Mucosa of rectum (tissue), 2 donors: ENCODE measurements around the gene CHMP4A.

Source experiments
- H3K27ac ChIP-seq, 2 donors: one replicate each; pipeline ENCODE4 v1.7.0; 2013; ENCODE audit warnings: inconsistent platforms in 2 of 2, low read depth in 2 of 2, low read length in 2 of 2
- H3K27me3 ChIP-seq, 2 donors: one replicate each; pipeline ENCODE4 v1.7.0; 2013; ENCODE audit warnings: low read length in 2 of 2; ENCODE audit not compliant: control insufficient read depth in 2 of 2, insufficient read depth in 2 of 2
- H3K36me3 ChIP-seq, 2 donors: one replicate each; pipeline ENCODE4 v1.7.0; 2013; ENCODE audit warnings: low read length in 2 of 2; ENCODE audit not compliant: control insufficient read depth in 2 of 2, insufficient read depth in 2 of 2
- H3K4me1 ChIP-seq, 2 donors: one replicate each; pipeline ENCODE4 v1.7.0; 2013; ENCODE audit warnings: low read length in 2 of 2, mild to moderate bottlenecking in 1 of 2; ENCODE audit not compliant: control insufficient read depth in 2 of 2, insufficient read depth in 2 of 2
- H3K4me3 ChIP-seq, 2 donors: one replicate each; pipeline ENCODE4 v1.7.0; 2013; ENCODE audit warnings: low read length in 2 of 2
- H3K9ac ChIP-seq, 2 donors: one replicate each; pipeline ENCODE4 v1.7.0; 2013; ENCODE audit warnings: low read length in 2 of 2, low read depth in 1 of 2, mild to moderate bottlenecking in 1 of 2
- H3K9me3 ChIP-seq, 2 donors: one replicate each; pipeline ENCODE4 v1.7.0; 2013; ENCODE audit warnings: low read length in 2 of 2; ENCODE audit not compliant: control insufficient read depth in 2 of 2
- donor health status: healthy.
- donor health status: Normal muscosa, but diverticular disease.

Gene CHMP4A

GRCh38 chr14:24212924-24213865 is at the start of gene CHMP4A:
CHMP4A (minus strand) TSS chr14:24213488; CDS start chr14:24213439, 49 bp downstream.
- peaks cover 30 to 34% of the 10 kb centered on the region in 2 donors for H3K36me3 ChIP-seq
- peak within 1 kb of the TSS; percentile 95 to 98 for H3K9ac ChIP-seq
- H3K27ac ChIP-seq: peak within 1 kb of the TSS; percentile 99
- no peaks in the 10 kb centered on the region for H3K27me3 ChIP-seq
- H3K4me3 ChIP-seq: peak within 1 kb of the TSS; percentile 82 to 91
- no peaks in the 10 kb centered on the region for H3K9me3 ChIP-seq
- peaks cover 6 to 12% of the 10 kb centered on the region in 2 donors for H3K4me1 ChIP-seq

- Histone ChIP-seq H3K4me1 (no peaks in the 10 kb centered on the region), H3K9ac (no peak overlapping the region), H3K27ac (no peak overlapping the region), H3K27me3 (no peaks in the 10 kb centered on the region), H3K36me3 (peaks cover 15 to 18% of the 10 kb centered on the region in 2 donors), H3K9me3 (no peaks in the 10 kb centered on the region), H3K4me3 (no peak overlapping the region)
Measured at GRCh38 chr14:24261969-24262327, 48.7 kb upstream of the CHMP4A start.

GRCh38 chr14:24261256-24261968 is 48.1 kb upstream of the CHMP4A start:
- no peaks in the 10 kb centered on the region for H3K4me1 ChIP-seq
- H3K36me3 ChIP-seq: peaks cover 10 to 12% of the 10 kb centered on the region in 2 donors
- no peak overlapping the region for H3K4me3 ChIP-seq
- no peaks in the 10 kb centered on the region for H3K27me3 ChIP-seq
- no peak overlapping the region for H3K9ac ChIP-seq
- H3K27ac ChIP-seq: no peak overlapping the region
- no peaks in the 10 kb centered on the region for H3K9me3 ChIP-seq

GRCh38 chr14:24260780-24261157 is 47.5 kb upstream of the CHMP4A start:
- H3K4me1 ChIP-seq: no peaks in the 10 kb centered on the region
- no peak overlapping the region for H3K27ac ChIP-seq
- no peaks in the 10 kb centered on the region for H3K9me3 ChIP-seq
- H3K4me3 ChIP-seq: no peak overlapping the region
- no peaks in the 10 kb centered on the region for H3K27me3 ChIP-seq
- no peak overlapping the region for H3K9ac ChIP-seq
- H3K36me3 ChIP-seq: peaks cover 3 to 7% of the 10 kb centered on the region in 2 donors

GRCh38 chr14:24260026-24260779 is 46.9 kb upstream of the CHMP4A start:
- H3K36me3 ChIP-seq: peaks cover 0 to 5% of the 10 kb centered on the region in 2 donors
- no peak overlapping the region for H3K9ac ChIP-seq
- H3K27me3 ChIP-seq: no peaks in the 10 kb centered on the region
- no peaks in the 10 kb centered on the region for H3K9me3 ChIP-seq
- H3K4me3 ChIP-seq: no peak overlapping the region
- no peak overlapping the region for H3K27ac ChIP-seq
- H3K4me1 ChIP-seq: no peaks in the 10 kb centered on the region

- Histone ChIP-seq H3K4me1 (no peaks in the 10 kb centered on the region), H3K9ac (no peak overlapping the region), H3K9me3 (no peaks in the 10 kb centered on the region), H3K4me3 (no peak overlapping the region), H3K27ac (no peak overlapping the region), H3K27me3 (no peaks in the 10 kb centered on the region), H3K36me3 (peaks cover 0 to 1% of the 10 kb centered on the region in 2 donors)
Measured at GRCh38 chr14:24259282-24260025, 46.2 kb upstream of the CHMP4A start.

GRCh38 chr14:24258548-24259265 is 45.4 kb upstream of the CHMP4A start:
- H3K9me3 ChIP-seq: no peaks in the 10 kb centered on the region
- no peak overlapping the region for H3K4me3 ChIP-seq
- no peak overlapping the region for H3K27ac ChIP-seq
- no peaks in the 10 kb centered on the region for H3K4me1 ChIP-seq
- H3K9ac ChIP-seq: no peak overlapping the region
- no peaks in the 10 kb centered on the region for H3K27me3 ChIP-seq
- peaks cover 0 to 5% of the 10 kb centered on the region in 2 donors for H3K36me3 ChIP-seq

GRCh38 chr14:24258119-24258518 is 44.8 kb upstream of the CHMP4A start:
- no peaks in the 10 kb centered on the region for H3K9me3 ChIP-seq
- no peak overlapping the region for H3K4me3 ChIP-seq
- no peak overlapping the region for H3K27ac ChIP-seq
- no peak overlapping the region for H3K9ac ChIP-seq
- H3K36me3 ChIP-seq: peaks cover 0 to 5% of the 10 kb centered on the region in 2 donors
- H3K27me3 ChIP-seq: no peaks in the 10 kb centered on the region
- H3K4me1 ChIP-seq: no peaks in the 10 kb centered on the region

- Histone ChIP-seq H3K36me3 (peaks cover 0 to 5% of the 10 kb centered on the region in 2 donors), H3K27ac (no peak overlapping the region), H3K4me1 (no peaks in the 10 kb centered on the region), H3K27me3 (no peaks in the 10 kb centered on the region), H3K9me3 (no peaks in the 10 kb centered on the region), H3K9ac (no peak overlapping the region), H3K4me3 (no peak overlapping the region)
Measured at GRCh38 chr14:24256960-24257359, 43.7 kb upstream of the CHMP4A start.
